ENCODE data around the gene XYLT1.

DNA sequence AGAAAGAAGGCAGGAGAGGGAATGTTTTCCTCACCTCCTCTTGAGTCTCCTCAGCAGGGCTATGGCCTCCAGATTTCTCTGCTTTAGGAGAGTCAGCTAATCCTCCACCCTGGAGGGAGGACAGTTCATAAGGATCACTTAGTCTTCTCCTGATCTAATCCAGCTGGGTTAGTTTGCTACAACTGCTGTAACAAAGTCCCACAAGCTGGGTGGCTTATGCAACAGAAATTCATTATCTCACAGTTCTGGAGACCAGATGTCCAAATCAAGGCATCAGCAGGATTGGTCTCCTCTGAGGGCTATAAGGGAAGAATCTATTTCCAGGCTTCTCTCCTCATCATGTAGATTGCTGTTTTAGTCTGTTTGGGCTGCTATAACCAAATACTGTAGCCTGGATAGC is 40.6 kb upstream of the XYLT1 start:
- no peak for TF ChIP-seq BHLHE40 (IDR thresholded peaks at IDR 0.05; ENCODE audit: low read depth, low read length)
- TF ChIP-seq, protein P1, sequence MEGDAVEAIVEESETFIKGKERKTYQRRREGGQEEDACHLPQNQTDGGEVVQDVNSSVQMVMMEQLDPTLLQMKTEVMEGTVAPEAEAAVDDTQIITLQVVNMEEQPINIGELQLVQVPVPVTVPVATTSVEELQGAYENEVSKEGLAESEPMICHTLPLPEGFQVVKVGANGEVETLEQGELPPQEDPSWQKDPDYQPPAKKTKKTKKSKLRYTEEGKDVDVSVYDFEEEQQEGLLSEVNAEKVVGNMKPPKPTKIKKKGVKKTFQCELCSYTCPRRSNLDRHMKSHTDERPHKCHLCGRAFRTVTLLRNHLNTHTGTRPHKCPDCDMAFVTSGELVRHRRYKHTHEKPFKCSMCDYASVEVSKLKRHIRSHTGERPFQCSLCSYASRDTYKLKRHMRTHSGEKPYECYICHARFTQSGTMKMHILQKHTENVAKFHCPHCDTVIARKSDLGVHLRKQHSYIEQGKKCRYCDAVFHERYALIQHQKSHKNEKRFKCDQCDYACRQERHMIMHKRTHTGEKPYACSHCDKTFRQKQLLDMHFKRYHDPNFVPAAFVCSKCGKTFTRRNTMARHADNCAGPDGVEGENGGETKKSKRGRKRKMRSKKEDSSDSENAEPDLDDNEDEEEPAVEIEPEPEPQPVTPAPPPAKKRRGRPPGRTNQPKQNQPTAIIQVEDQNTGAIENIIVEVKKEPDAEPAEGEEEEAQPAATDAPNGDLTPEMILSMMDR (conservative IDR thresholded peaks at IDR 0.05; ENCODE audit: low read depth, low read length): no peak
- no peak for TF ChIP-seq RAD21 (IDR thresholded peaks at IDR 0.05; ENCODE audit: low read length)
- no peak for TF ChIP-seq NFE2L2 (IDR thresholded peaks at IDR 0.05; ENCODE audit: low read depth, low read length)
- no peak for TF ChIP-seq POLR2A (IDR thresholded peaks at IDR 0.05; ENCODE audit: low read depth, low read length)
